Duodenal mucosa (tissue), 2 donors: Measurements from ENCODE around the gene MEN1.

Experiments
- H3K27ac ChIP-seq: one replicate; pipeline ENCODE4 v1.7.0; 2013; ENCODE audit warnings: low read depth, low read length
- H3K27me3 ChIP-seq, 2 donors: one replicate each; pipeline ENCODE4 v1.7.0; 2013; ENCODE audit warnings: low read length in 2 of 2, control low read depth in 1 of 2; ENCODE audit not compliant: insufficient read depth in 2 of 2, control insufficient read depth in 1 of 2
- H3K36me3 ChIP-seq, 2 donors: one replicate each; pipeline ENCODE4 v1.7.0; 2013; ENCODE audit warnings: low read length in 2 of 2, control low read depth in 1 of 2; ENCODE audit not compliant: insufficient read depth in 2 of 2, control insufficient read depth in 1 of 2
- H3K4me1 ChIP-seq, 2 donors: one replicate each; pipeline ENCODE4 v1.7.0; 2013; ENCODE audit warnings: low read length in 2 of 2, control low read depth in 1 of 2; ENCODE audit not compliant: insufficient read depth in 2 of 2, control insufficient read depth in 1 of 2
- H3K4me3 ChIP-seq, 2 donors: one replicate each; pipeline ENCODE4 v1.7.0; 2013; ENCODE audit warnings: low read length in 2 of 2, low read depth in 1 of 2
- H3K9ac ChIP-seq, 2 donors: one replicate each; pipeline ENCODE4 v1.7.0; 2013; ENCODE audit warnings: low read length in 2 of 2, low read depth in 1 of 2
- H3K9me3 ChIP-seq, 2 donors: one replicate each; pipeline ENCODE4 v1.7.0; 2013; ENCODE audit warnings: low read length in 2 of 2, control low read depth in 1 of 2; ENCODE audit not compliant: control insufficient read depth in 1 of 2

Gene MEN1

DNA sequence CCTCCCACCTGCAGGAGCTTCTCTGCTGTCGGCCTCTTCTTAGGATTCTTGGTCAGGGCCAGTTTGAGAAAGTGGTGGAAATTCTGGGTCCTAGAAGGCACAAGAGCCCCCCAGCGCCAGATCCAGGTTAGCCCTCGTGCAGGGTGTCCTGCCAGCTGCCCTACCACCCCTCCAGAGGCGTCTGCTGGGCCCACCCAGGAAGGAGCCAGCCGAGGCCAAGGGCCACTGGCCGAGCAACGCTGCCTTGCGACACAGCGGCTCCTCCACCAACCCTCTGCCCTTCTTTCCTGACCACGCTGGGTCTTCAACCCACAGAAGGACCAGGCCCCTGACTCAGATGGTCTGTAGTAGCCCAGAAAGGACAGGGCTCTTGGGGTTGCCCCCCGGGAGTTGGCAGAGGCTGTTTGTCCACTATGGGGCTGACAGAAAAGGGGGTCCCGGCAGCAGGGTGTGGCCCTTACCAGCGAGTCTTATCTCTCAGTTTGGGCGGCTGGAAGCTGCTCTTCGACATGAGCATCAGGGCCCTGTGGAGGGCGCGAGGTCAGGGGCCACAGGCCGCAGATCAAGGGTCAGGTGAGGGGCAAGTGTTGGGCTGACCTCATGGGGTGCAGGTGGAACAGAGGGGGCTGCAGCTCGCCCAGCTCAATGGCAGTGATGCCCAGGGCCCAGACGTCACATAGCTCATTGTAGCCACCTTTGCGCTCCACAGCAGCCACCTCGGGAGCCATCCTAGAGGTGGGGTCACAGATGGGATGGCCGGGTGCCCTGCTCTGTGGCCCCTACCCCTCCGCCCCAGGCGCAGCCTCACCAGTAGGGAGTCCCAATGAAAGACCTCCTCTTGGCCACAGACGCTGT, 9.8 kb downstream of the MEN1 start:
- Histone ChIP-seq H3K36me3 (peaks cover 8 to 19% of the 10 kb centered on the region in 2 donors), H3K4me1 (peaks cover 23 to 24% of the 10 kb centered on the region in 2 donors), H3K9ac (no peak overlapping the region), H3K27me3 (no peaks in the 10 kb centered on the region), H3K9me3 (no peaks in the 10 kb centered on the region), H3K4me3 (no peak overlapping the region), H3K27ac (no peak overlapping the region)

DNA sequence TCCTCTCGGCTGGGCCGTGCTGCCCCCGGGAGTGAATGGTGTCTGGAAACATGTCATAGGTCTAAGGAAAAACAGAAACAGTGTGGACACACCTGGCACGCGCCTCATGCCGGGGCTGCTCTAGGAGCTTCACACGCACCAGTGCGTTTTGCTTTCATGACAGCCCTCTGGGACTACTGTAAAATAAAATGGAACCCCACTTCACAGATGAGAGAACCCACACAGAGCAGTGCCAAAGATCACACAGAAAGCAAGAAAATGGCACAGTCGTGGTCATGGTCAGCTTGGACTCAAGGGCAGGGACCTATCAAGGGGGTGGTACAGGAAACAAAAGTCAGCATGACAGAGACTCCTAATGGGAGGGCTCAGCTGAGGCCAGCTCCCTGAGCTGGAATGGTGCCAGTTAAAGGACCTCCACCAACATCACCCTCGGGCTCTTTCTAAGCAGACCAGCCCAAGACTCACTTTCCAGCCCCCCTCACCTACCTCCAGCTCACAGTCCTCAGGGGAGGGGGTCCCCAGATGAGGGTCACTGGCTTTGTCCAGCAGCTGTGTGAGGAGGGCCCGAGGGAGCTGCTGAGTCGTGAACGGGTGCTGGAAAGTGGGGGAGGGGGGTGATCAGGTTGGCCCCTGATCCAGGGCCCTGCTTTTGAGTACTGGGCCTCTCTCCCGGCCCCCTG, 10.6 kb downstream of the MEN1 start:
- no peak overlapping the region for H3K27ac ChIP-seq
- no peak overlapping the region for H3K4me3 ChIP-seq

DNA sequence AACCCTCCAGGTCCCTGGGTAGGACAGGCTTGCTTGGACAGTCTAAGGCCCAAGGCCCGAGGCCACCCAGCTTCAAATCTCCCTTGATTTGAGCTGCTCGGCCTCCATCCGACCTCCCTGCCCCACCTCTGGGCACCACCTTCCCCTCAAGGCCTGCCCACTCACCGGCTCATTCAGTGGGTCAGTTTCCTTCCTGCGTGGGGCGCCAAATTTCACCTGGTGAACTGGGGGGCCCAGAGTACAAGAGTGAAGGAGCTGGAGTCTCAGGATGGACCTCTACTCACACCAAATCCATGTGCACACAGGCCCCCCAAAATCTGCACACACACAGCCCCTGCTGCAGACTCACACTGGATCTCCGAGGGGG, 11.1 kb downstream of the MEN1 start:
- Histone ChIP-seq H3K4me3 (no peak overlapping the region), H3K36me3 (peaks cover 0 to 10% of the 10 kb centered on the region in 2 donors), H3K27ac (no peak overlapping the region), H3K4me1 (peaks cover 21 to 22% of the 10 kb centered on the region in 2 donors), H3K27me3 (no peaks in the 10 kb centered on the region), H3K9me3 (no peaks in the 10 kb centered on the region), H3K9ac (no peak overlapping the region)

More for the DNA sequence above, 10.6 kb downstream of the MEN1 start:
- Histone ChIP-seq H3K4me1 (peaks cover 23 to 24% of the 10 kb centered on the region in 2 donors), H3K9ac (no peak overlapping the region), H3K9me3 (no peaks in the 10 kb centered on the region), H3K36me3 (peaks cover under 1 to 11% of the 10 kb centered on the region in 2 donors), H3K27me3 (no peaks in the 10 kb centered on the region)

DNA sequence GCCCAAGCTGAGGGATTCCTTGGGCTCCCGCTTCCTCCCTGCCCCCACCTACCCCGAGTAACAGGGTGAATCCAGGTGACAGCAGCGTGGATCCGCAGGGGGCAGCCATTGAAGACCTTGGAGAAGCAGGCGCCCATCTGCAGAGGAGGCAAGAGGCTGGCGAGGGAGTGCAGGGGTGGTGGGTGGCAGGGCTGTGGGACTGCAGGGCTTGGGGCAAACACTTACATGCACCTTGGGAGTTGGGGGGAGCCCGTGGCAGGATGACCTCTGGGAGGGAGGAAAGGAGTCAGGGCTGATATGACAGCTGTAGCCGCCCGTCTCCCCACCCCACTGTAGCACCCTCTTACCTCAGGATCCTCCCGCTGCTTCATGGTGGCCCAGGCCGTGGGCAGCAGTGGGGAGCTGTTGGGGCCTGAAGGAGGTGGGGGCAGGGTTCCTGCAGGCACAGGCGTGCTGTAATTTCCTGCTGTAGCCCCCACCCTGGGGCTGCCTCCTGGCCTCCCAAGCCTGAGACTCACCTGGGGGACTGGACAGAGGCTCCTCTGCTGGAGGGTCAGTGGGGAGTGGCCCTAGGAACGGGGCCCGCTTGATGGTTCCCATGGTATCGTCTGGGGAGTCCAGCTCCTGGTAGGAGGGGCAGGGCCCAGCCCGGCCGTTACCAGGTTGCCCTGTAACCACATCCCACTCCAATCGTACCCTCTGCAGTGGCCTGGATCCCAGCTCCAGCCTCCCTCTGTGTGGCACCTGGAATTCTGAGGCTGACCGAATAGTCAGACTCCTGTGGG, 13.4 kb downstream of the MEN1 start:
- Histone ChIP-seq H3K9me3 (no peaks in the 10 kb centered on the region), H3K36me3 (peaks cover 0 to 10% of the 10 kb centered on the region in 2 donors), H3K9ac (no peak overlapping the region), H3K4me3 (no peak overlapping the region), H3K27me3 (no peaks in the 10 kb centered on the region), H3K27ac (no peak overlapping the region), H3K4me1 (peaks cover 5 to 7% of the 10 kb centered on the region in 2 donors)

DNA sequence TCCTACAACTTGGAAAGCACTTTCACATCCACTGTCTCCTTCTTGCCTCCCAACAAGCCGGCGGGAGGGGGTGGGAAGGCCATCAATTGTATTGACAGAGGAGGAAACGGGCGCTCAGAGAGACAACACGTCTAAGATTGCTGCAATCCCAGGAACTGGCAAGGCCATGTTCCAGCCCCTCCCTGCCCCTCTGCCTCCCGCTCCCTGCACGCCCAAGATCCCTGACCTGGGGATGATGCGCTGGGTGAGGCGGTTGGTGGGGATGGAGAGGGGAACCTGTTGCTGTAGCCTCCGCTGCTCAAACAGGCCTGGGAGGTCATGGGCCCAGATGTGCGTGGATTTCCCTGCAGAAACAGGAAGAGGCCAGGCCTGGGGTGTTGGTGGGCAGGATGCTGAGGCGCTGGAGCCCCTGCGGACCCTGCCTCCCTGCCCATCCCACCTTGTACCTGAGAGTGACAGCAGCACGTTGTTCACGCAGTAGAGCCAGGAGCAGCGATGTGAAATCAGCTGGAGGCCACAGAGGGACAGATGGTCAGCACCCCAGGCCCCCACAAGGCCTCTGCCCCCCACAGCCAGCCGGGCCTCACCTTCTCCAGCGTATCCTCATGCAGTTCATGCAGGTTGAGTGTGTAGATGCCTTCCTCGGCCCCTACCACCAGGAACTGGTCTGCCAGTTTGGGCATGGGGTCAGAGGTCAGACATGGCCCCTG, 14.1 kb downstream of the MEN1 start:
- Histone ChIP-seq H3K27ac (no peak overlapping the region), H3K4me1 (no peaks in the 10 kb centered on the region), H3K9ac (no peak overlapping the region), H3K9me3 (no peaks in the 10 kb centered on the region), H3K36me3 (peaks cover 0 to 10% of the 10 kb centered on the region in 2 donors), H3K4me3 (no peak overlapping the region), H3K27me3 (no peaks in the 10 kb centered on the region)

DNA sequence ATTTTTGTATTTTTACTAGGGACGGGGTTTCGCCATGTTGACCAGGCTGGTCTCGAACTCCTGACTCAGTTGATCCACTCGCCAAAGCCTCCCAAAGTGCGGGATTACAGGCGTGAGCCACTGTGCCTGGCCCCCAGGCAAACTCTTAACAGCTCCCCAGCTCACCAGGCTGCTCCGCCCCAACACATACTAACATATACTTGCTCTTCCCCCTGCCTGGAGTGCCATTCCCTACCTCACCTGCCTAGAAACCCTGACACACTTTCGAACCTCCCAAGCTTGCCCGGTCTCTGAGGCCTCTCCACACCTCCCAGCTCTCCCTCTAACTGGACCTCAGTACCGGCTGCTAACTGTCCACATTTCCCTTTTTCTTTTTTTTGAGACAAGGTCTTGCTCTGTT, 15.8 kb downstream of the MEN1 start:
- H3K9me3 ChIP-seq, result no peaks in the 10 kb centered on the region
- H3K4me3 ChIP-seq, result no peak overlapping the region
- H3K36me3 ChIP-seq, result peaks cover 0 to 17% of the 10 kb centered on the region in 2 donors
- H3K4me1 ChIP-seq, result no peaks in the 10 kb centered on the region
- H3K9ac ChIP-seq, result no peak overlapping the region
- no peaks in the 10 kb centered on the region for H3K27me3 ChIP-seq
- no peak overlapping the region for H3K27ac ChIP-seq

DNA sequence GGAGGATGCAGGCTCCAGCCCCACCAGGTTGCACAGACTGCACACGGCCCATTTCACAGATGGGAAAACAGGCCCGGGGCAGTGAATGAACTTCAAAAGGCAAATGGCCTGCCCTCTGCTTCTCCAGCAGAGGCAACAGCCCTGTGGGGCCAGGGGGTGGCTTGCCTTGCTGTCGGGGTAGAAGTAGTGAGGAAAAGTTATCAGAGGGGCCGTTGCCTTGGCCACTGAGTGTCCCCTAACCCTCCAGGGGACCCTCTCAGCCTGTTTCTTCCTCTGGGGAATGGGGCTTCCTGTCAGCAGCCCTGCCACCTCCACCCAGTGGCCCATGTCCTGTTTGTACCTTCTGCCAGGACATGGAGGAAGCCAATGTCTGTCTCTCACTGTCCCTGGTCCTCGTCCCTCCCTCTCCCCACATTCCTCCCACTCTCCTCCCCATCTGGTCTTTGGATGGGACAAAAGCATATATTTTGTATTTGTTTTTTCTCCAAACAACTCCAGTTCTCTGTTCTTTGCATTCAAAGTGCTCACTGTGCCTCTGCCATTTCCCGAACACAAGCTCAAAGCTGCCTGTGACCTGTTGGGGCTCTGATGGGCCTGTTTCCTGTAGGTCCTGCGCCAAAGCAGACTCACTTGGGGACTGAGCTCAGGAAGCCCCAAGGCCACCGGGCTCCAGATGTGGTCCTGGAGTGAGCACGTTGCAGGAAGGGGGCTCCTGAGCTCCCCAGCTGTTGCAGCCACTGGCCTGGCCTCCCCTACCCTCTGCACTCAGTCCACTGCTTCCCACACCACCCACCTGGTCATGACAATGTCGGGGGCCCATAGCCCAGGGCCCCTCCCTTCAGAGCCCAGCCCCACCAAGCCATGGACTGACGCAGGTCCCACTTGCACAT, 16.8 kb downstream of the MEN1 start:
- H3K27me3 ChIP-seq, result no peaks in the 10 kb centered on the region
- no peak overlapping the region for H3K4me3 ChIP-seq
- no peaks in the 10 kb centered on the region for H3K4me1 ChIP-seq
- no peak overlapping the region for H3K27ac ChIP-seq
- peaks cover 0 to 17% of the 10 kb centered on the region in 2 donors for H3K36me3 ChIP-seq
- no peak overlapping the region for H3K9ac ChIP-seq
- H3K9me3 ChIP-seq, result no peaks in the 10 kb centered on the region

DNA sequence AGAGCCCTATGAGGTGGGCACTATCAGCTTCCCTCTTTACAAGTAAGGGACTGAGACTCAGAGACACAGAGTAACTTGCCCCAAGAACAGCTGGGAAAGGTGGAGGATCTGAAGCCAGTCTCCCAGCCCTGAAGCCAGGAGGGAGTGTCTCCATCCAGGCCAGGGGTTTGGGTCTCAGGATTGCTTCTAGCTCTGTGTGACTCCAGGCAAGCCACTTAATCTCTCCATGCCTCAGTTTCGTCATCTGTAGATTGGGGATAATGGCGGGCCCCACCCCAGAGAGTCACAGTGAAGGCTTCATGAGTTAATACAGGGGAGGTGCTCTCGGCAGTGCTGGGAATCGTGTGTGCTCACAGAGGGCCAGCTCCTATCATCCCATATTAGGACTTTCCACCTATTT, 17.9 kb downstream of the MEN1 start:
- Histone ChIP-seq H3K9me3 (no peaks in the 10 kb centered on the region), H3K4me1 (peaks cover 5 to 9% of the 10 kb centered on the region in 2 donors), H3K9ac (no peak overlapping the region), H3K36me3 (peaks cover 0 to 17% of the 10 kb centered on the region in 2 donors), H3K27me3 (no peaks in the 10 kb centered on the region), H3K27ac (no peak overlapping the region), H3K4me3 (no peak overlapping the region)

DNA sequence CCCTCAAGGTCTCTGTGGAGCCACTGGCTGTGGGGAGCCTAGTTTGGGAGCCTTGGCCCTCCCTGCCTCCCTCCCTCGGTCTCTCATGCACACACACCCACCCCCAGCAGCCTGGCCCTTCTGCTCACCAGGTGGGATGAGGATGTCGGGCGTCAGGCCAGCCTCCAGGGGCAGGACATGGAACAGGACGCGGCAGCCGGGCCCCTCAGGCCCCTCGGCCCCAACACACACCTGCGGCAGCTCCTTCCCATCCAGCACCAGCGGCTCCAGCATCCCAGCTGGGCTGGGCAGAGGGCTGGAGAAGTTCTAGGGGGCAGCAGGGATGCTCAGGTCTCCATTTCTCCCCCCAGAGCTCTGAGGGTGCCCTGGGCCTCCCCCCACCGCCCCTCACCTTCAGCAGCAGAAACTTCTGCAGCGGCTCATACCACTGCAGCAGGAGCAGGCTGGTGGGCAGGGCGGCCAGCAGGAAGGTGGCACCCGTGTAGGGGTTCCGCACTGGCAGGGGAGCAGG, 18.5 kb downstream of the MEN1 start:
- peaks cover 5 to 10% of the 10 kb centered on the region in 2 donors for H3K4me1 ChIP-seq
- peaks cover 0 to 17% of the 10 kb centered on the region in 2 donors for H3K36me3 ChIP-seq

More for the DNA sequence above, 18.5 kb downstream of the MEN1 start:
- H3K4me3 ChIP-seq, result no peak overlapping the region
- no peaks in the 10 kb centered on the region for H3K27me3 ChIP-seq
- no peak overlapping the region for H3K27ac ChIP-seq
- no peaks in the 10 kb centered on the region for H3K9me3 ChIP-seq
- no peak overlapping the region for H3K9ac ChIP-seq
